Measurements from ENCODE around the gene PPFIBP1.
"Not testable (repeated sequence)": the region's sequence is repeated elsewhere in the genome, so short reads cannot be mapped to it uniquely, and the experiment has no call there.

Gene PPFIBP1

GRCh38 chr12:27588075-27588730 lies 64.2 kb downstream of the PPFIBP1 start:
- not testable (repeated sequence) for H3K4me3 ChIP-seq (ENCODE audit: low read depth, low read length)

- no peak overlapping the region for H3K4me3 ChIP-seq (ENCODE audit: low read depth, low read length)
Observed at GRCh38 chr12:27588776-27589175, 64.8 kb downstream of the PPFIBP1 start.

- H3K4me3 ChIP-seq (ENCODE audit: low read depth, low read length) = no peak overlapping the region
Observed at GRCh38 chr12:27589419-27589818, 65.4 kb downstream of the PPFIBP1 start.

GRCh38 chr12:27591698-27592097 lies 67.7 kb downstream of the PPFIBP1 start:
- H3K4me3 ChIP-seq (ENCODE audit: low read depth, low read length) = not testable (repeated sequence)

GRCh38 chr12:27592548-27592947 lies 68.5 kb downstream of the PPFIBP1 start:
- H3K4me3 ChIP-seq (ENCODE audit: low read depth, low read length) = no peak overlapping the region

- no peak overlapping the region for H3K4me3 ChIP-seq (ENCODE audit: low read depth, low read length)
Observed at GRCh38 chr12:27593266-27593665, 69.3 kb downstream of the PPFIBP1 start.

- H3K4me3 ChIP-seq (ENCODE audit: low read depth, low read length) = no peak overlapping the region
Observed at GRCh38 chr12:27595231-27595642, 71.2 kb downstream of the PPFIBP1 start.

- not testable (repeated sequence) for H3K4me3 ChIP-seq (ENCODE audit: low read depth, low read length)
Observed at GRCh38 chr12:27598866-27599265, 74.9 kb downstream of the PPFIBP1 start.

- H3K4me3 ChIP-seq (ENCODE audit: low read depth, low read length) = not testable (repeated sequence)
Observed at GRCh38 chr12:27601056-27601828, 77.2 kb downstream of the PPFIBP1 start.

GRCh38 chr12:27602516-27602915 lies 78.5 kb downstream of the PPFIBP1 start:
- no peak overlapping the region for H3K4me3 ChIP-seq (ENCODE audit: low read depth, low read length)

GRCh38 chr12:27604431-27604830 lies 80.4 kb downstream of the PPFIBP1 start:
- H3K4me3 ChIP-seq (ENCODE audit: low read depth, low read length) = no peak overlapping the region

GRCh38 chr12:27606986-27607385 lies 83.0 kb downstream of the PPFIBP1 start:
- H3K4me3 ChIP-seq (ENCODE audit: low read depth, low read length) = no peak overlapping the region

- H3K4me3 ChIP-seq (ENCODE audit: low read depth, low read length) = no peak overlapping the region
Observed at GRCh38 chr12:27607591-27607990, 83.6 kb downstream of the PPFIBP1 start.

GRCh38 chr12:27608890-27609289 lies 84.9 kb downstream of the PPFIBP1 start:
- no peak overlapping the region for H3K4me3 ChIP-seq (ENCODE audit: low read depth, low read length)

GRCh38 chr12:27610374-27610773 lies 86.4 kb downstream of the PPFIBP1 start:
- H3K4me3 ChIP-seq (ENCODE audit: low read depth, low read length) = no peak overlapping the region

GRCh38 chr12:27614386-27614785 lies 90.4 kb downstream of the PPFIBP1 start:
- H3K4me3 ChIP-seq (ENCODE audit: low read depth, low read length) = no peak overlapping the region

- H3K4me3 ChIP-seq (ENCODE audit: low read depth, low read length) = no peak overlapping the region
Observed at GRCh38 chr12:27614866-27615265, 90.9 kb downstream of the PPFIBP1 start.

GRCh38 chr12:27615331-27615891 lies 91.4 kb downstream of the PPFIBP1 start:
- no peak overlapping the region for H3K4me3 ChIP-seq (ENCODE audit: low read depth, low read length)

GRCh38 chr12:27616356-27617142 lies 92.5 kb downstream of the PPFIBP1 start:
- H3K4me3 ChIP-seq (ENCODE audit: low read depth, low read length) = no peak overlapping the region

- no peak overlapping the region for H3K4me3 ChIP-seq (ENCODE audit: low read depth, low read length)
Observed at GRCh38 chr12:27618836-27619235, 94.8 kb downstream of the PPFIBP1 start.

- H3K4me3 ChIP-seq (ENCODE audit: low read depth, low read length) = no peak overlapping the region
Observed at GRCh38 chr12:27619308-27619707, 95.3 kb downstream of the PPFIBP1 start.

All from iPS-11a (cell line).